HG03280 (cell line): ENCODE data around the gene PGAP6.
"Not testable (repeated sequence)": the region's sequence is repeated elsewhere in the genome, so short reads cannot be mapped to it uniquely, and the experiment has no call there.

Experiments
- ATAC-seq: cut with Tn5 transposase; IDR thresholded peaks from one replicate; pipeline ENCODE4 v1.9.1; 2021; ENCODE audit warnings: mild to moderate bottlenecking, moderate library complexity; ENCODE audit not compliant: unreplicated experiment

The PGAP6 gene

GRCh38 chr16:401468-402348 is 19.9 kb upstream of the PGAP6 start, which contains the start of gene DECR2:
Gene DECR2, plus strand, starts transcription at chr16:401885. Its CDS starts 79 bp downstream, at chr16:401964.
- peak; percentile 66 for ATAC-seq

- no peak for ATAC-seq
Measured at GRCh38 chr16:400061-400591, 18.3 kb upstream of the PGAP6 start.

- no peak for ATAC-seq
Measured at GRCh38 chr16:399340-400019, 17.7 kb upstream of the PGAP6 start.

GRCh38 chr16:398561-399339 is 17.0 kb upstream of the PGAP6 start:
- ATAC-seq, result no peak

- ATAC-seq, result no peak
Measured at GRCh38 chr16:397736-398332, 16.1 kb upstream of the PGAP6 start.

GRCh38 chr16:397135-397661 is 15.4 kb upstream of the PGAP6 start, which contains the start of gene NME4:
Gene NME4, plus strand, starts transcription at chr16:397199. Its CDS starts 24 bp downstream, at chr16:397223.
- no peak for ATAC-seq

- no peak for ATAC-seq
Measured at GRCh38 chr16:396605-397004, 14.8 kb upstream of the PGAP6 start.

GRCh38 chr16:396199-396598 is 14.4 kb upstream of the PGAP6 start:
- ATAC-seq, result no peak

- no peak for ATAC-seq
Measured at GRCh38 chr16:392450-393030, 10.8 kb upstream of the PGAP6 start.

GRCh38 chr16:391885-392335 is 10.1 kb upstream of the PGAP6 start:
- ATAC-seq, result no peak

- ATAC-seq, result no peak
Measured at GRCh38 chr16:389352-389751, 7.6 kb upstream of the PGAP6 start.

GRCh38 chr16:387761-388666 is 6.2 kb upstream of the PGAP6 start:
- ATAC-seq, result not testable (repeated sequence)

- no peak for ATAC-seq
Measured at GRCh38 chr16:386641-387156, 4.9 kb upstream of the PGAP6 start.

GRCh38 chr16:383326-384051 is 1.7 kb upstream of the PGAP6 start:
- ATAC-seq, result no peak

- ATAC-seq, result peak; percentile 38
Measured at GRCh38 chr16:381012-381788, 578 bp downstream of the PGAP6 start.

- no peak for ATAC-seq
Measured at GRCh38 chr16:380762-381011, 1.1 kb downstream of the PGAP6 start.

GRCh38 chr16:379961-380761 is 1.6 kb downstream of the PGAP6 start:
- ATAC-seq, result no peak
